NCI-H1694 treated with DMSO at 0.1 percent for 48 hours (cell line): ENCODE measurements around the gene NTN1.

Experiments used
- DNase-seq: peaks from one replicate; lab custom pipeline; 2025; lab: John Stamatoyannopoulos, UW

The NTN1 gene

GRCh38 chr17:9162275-9162985, 141.1 kb downstream of the NTN1 start:
- no peak for DNase-seq

DNA sequence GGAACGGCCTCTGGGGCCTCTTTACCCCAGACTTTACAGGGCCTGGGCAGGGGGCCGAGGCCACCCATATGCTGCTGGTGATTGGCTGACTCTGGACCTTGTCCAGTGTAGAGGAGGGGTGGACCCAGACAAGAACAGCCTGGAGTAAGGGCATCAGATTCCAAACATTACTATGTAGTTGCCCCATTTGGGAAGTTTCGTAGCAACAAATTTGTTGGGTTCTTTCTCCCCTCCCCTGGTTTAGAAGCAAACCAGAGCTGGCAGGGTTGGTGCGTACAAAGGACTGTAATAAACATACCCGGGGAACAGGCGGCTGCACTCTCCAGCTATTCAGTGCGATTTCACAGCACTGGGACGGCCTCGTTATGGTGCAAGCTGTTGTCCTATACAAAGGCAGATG, 145.5 kb downstream of the NTN1 start:
- DNase-seq: no peak

DNA sequence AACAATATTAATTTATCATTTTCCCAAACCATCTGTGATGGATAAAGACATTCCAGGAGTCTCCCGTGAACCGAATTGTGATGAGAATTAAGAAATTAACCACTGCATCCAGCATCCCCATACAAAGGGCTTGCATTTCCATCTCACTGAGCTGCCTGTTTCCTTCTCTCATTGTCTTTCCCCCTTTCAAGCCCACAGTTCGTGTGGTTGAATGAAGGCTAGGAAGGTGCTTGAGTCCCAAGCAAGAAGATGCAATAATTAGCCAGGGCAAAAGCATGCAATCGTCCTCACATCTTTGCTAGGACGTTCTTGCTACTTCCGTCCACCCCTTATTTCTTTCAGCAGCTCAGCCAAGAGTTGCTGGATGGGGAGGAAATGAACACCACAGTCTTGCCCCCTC, 146.1 kb downstream of the NTN1 start:
- no peak for DNase-seq

DNA sequence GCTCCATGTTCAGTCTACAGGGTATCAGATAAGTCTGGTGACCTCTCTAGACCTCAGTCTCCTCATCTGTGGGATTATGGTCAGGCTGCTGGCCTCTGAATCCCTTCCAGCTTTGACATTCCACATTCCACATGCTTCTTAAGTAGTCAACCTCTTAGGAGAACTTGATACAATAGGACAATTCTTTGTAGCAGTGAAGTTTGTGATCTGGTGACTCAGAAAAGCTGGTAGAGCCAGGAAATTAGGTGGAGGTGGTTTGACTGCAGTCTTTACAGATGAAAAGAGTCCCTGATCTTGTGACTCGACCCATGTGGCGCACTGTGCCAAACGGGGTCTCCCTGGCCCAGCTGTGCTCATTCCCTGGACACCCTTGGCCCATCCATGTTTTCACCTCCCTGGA, 147.8 kb downstream of the NTN1 start:
- DNase-seq: no peak

DNA sequence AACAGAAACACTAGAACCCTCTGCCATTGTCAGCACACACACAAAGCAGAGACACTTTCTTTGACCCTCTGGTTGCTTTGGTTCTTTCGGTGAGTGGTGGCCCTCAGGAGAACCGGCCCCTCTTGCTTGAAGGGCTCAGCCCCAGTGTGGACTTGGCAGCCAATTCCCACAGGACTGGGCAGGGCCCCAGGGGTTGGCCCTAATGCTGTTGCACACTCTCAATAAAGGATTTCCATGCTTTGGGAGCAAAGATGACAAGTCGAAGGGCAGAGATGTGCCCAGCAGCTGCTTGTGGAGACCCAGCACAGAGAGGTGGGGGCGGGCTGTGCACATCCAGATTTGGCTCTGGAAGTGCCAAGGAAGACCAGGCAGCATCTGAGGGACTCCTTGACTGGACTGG, 149.0 kb downstream of the NTN1 start:
- no peak for DNase-seq

GRCh38 chr17:9170853-9171252, 149.5 kb downstream of the NTN1 start:
- DNase-seq: no peak

- no peak for DNase-seq
These were observed 152.2 kb downstream of the NTN1 start for GRCh38 chr17:9173386-9173983.

DNA sequence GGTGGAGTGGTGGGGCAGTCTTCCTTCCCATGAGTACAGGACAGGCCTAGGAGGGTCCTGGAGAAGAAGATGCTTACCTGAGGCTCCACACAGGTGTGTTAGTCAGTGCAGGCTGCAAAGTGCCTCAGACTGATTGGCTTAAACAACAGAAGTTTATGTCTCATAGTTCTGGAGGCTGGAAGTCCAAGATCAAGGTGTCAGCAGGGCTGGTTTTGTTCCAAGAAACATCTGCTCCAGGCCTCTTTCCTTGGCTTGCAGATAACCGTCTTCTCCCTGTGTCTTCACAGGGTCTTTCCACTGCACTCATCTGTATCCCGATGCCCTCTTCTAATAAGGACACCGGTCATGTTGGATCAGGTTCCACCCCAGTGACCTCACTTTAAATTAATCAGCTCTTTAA, 153.0 kb downstream of the NTN1 start:
- DNase-seq: no peak

DNA sequence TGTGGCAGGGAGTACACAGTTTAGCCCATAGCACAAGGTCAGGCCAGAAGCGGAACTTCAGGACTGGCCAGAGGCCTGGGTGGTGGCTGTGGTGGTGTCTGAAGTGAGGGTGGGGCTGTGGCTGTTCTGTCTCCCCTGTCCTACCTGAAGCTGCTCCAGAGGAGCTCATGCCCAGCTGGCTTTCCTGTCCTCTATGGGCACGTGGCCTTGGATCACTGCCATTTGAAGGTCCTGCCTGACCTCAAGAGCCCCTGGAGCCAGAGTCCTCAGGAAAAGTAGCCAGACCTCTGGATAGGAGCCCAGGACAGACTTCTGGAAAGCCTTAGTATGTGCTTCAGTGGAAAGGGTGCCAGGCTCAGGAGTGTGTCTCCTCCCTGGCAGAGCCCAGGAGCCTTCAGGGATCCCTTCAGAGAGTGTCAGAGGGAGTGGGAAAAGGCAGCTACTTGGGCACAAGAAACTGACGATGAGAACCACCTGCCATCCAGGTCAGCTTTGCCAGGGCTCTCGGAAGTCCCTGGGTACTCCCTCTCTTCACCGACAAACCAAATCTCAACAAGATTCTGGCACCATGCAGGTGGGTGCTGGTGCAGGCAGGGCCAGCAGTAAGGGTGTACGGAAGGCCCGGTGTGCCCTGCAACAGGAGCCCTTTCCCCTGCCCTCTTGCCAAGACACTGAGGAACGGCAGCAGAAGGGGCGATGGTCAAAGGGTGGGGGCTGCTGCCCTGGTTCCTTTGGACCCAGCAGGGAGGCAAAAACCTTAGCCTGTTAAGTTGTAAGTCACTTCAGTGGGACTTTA, 153.7 kb downstream of the NTN1 start:
- DNase-seq: no peak

DNA sequence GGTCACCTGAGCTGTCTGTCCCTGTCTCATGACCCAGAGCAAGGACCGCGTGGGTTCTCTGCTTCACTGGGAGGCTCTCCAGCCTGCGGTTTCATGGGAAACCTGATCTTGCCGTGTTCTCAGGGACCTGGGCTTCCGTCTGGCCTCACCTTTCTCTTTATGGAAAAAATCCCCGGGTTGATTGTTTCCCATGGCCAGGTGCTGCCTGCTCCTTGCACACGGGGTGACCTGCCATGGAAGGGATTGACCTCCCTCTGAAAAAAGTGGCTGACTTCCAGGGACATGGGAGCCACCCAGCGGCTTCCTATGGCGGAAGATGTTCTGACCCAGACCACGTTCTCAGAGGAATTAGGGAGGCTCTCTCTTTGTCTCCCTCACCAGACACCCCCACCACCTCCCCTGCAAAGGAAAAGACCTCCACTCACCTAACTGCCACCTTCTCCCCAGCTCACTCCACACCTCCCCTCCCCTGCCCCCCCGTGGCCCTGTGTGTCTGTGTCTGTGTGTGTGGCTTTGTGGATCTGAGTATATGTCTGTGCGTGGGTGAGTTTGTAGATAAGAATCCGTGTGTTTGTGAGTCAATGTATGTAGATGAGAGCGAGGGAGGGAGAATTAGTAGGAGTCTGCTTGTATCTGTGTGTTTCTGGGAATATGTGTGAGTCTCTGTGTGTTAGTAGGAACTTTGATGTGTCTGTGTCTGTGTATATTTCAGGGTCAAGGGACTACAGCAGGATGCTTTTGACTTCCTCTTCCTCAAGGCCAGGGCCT, 154.6 kb downstream of the NTN1 start:
- DNase-seq: no peak

DNA sequence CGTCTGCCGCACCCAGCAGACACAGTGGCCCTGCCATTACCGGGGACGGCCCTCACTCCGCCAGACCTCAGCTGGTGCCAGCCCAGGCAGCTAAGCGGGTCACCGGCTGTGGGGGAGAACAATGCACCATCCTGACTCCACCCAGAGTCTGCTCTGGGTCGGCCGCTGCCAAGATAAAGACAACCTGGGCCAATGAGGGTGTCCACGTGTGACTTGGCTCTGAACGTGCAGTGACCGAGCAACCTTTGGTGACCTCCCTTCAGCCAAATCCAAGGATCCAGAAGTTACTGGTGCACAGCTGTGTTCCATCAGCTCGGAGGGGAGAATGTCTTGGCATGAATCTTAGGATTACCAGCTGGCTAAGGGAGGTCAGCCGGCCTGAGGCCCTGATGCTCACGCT, 155.9 kb downstream of the NTN1 start:
- no peak for DNase-seq

DNA sequence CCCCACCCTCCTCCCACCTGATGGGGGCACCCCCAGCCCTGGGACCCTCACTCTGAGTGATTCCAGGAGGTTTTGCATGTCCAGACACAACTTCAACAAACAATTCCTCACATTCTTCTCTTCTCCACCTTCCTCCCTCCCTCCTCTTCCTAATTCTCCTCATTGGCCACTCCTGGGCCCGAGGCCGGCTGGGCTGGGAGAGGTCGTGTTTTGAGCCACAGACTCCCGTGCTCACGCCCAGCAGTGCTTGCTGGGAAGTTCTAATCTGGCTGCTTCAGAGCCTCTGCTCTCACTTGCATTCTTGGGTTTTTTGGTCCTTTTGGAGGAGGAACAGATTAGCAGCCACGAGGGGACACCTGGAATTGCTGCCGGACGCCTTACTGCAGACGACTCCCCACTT, 157.0 kb downstream of the NTN1 start:
- DNase-seq: no peak

DNA sequence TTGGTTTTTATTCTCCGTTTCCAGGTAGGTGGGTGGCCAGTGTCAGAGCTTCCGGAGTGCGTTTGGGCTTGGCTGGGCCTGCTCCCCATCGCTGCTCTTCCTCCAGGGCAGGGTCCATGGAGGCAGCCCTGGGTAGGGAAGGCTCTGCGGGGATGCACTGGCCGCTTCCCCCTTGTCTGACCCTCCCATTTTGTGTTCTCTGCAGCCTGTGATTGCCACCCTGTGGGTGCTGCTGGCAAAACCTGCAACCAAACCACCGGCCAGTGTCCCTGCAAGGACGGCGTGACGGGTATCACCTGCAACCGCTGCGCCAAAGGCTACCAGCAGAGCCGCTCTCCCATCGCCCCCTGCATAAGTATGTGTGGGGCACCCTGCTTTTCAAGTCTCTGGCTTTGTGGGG, 158.3 kb downstream of the NTN1 start:
- no peak for DNase-seq

- no peak for DNase-seq
These were observed 160.3 kb downstream of the NTN1 start for GRCh38 chr17:9181640-9182039.

DNA sequence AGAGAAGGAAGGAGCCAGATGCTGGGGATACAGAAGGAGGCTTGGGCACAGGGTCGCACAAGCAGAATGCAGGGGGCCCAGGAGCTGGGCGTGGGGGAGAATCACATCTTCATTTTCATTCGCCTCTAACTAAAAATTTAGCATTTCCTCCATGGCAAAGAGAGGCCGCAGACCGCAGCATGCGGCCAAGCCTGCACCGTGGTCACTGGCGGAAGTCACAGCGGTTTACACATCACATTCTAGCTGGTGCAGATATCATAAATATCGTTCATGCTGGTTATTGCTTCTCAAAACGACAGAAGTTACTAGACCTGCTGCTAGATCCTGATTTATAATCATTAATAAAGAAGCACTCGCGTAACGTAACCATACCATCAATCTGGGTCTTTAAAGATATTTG, 162.0 kb downstream of the NTN1 start:
- no peak for DNase-seq

DNA sequence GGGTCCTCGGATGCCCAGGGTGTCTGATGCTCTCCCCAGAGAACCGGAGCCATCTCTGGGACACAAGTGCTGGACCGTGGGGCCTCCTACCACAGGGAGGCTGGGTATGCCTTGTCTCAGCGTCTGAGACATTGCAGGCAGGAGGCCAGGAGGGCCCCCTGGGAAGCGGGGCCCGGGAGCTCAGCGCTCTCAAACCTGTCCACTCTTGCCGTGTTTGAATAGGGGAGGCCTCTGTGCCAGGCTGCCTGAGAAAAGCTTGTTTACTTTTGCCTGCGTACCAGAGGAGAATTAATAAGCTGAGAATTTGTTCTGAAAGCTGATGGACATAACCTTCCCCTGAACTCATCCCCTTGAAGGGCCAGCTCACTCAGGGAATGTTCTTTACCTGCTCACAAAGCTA, 163.8 kb downstream of the NTN1 start:
- DNase-seq: no peak

DNA sequence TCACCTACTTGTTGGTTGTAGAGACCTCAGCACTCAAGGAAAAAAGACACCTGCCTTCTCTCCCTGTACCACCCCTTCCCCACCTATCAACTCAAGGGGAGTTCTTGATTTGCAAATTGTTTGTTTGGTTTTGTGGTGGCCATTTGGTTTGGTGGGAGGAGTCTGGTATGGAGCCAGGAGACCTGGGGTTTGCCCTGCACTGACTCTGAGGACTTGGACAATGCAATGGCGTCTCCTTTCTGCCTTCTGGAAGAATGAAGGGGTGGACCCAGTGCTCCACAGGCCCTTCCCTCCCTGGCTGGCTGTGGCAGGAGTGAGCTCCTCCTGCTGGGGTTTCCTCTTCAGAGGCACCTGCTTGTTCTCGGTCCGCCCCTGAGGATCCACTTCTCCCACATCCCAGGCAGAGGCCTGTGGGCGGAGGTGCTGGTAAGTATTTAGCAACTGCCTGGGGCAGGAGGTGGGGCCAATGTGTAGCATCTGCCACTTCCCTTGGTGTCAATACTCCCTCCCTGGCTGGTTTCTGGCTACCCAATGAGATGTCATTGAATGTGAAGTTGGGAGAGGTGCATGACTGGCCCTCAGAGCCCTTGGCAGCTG, 164.5 kb downstream of the NTN1 start:
- no peak for DNase-seq

GRCh38 chr17:9187828-9188227, 166.5 kb downstream of the NTN1 start:
- DNase-seq: no peak

GRCh38 chr17:9188367-9188766, 167.1 kb downstream of the NTN1 start:
- DNase-seq: no peak

DNA sequence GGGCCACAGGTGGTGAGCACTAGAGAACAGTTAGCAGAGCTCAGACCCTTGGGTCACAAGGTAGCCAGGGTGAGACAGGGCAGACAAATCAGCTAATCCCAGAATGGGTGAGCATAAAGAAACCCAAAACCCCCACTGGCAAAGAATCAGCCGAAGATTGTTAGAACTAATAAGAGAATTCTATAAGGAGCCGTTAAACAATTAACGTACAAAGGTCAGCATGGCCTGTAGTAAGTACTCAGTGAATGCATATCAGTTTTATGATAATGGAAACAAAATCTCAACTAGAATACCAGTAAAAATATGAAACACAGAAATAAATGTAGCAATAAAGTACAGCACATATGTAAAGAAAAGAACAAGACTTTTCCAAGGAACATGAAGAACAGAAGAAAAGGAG, 168.6 kb downstream of the NTN1 start:
- DNase-seq: no peak

GRCh38 chr17:9192010-9192409, 170.7 kb downstream of the NTN1 start:
- DNase-seq: peak; percentile 26

- DNase-seq: peak; percentile 30
These were observed 174.1 kb downstream of the NTN1 start for GRCh38 chr17:9195411-9195810.
